Upper lobe of left lung (tissue), 4 donors: ENCODE measurements around the gene PDE4D.

Experiments used
- POLR2A ChIP-seq, 4 donors: fragments of 450-650 bp; IDR thresholded peaks; one replicate each; pipeline ENCODE4 v1.5.1; 2016 to 2017; ENCODE audit warnings: antibody characterized with exemption in 4 of 4, mild to moderate bottlenecking in 2 of 4
- TF ChIP-seq, protein P1 (sequence below), 6 experiments: fragments of 450-650 bp in 4 of 6; fragments of 200-600 bp in 2 of 6; sonication (generic) in 2 of 6; IDR thresholded peaks; one replicate each; pipeline ENCODE4 v1.5.1; 2016 to 2019; ENCODE audit warnings: antibody characterized with exemption in 6 of 6

DNA sequence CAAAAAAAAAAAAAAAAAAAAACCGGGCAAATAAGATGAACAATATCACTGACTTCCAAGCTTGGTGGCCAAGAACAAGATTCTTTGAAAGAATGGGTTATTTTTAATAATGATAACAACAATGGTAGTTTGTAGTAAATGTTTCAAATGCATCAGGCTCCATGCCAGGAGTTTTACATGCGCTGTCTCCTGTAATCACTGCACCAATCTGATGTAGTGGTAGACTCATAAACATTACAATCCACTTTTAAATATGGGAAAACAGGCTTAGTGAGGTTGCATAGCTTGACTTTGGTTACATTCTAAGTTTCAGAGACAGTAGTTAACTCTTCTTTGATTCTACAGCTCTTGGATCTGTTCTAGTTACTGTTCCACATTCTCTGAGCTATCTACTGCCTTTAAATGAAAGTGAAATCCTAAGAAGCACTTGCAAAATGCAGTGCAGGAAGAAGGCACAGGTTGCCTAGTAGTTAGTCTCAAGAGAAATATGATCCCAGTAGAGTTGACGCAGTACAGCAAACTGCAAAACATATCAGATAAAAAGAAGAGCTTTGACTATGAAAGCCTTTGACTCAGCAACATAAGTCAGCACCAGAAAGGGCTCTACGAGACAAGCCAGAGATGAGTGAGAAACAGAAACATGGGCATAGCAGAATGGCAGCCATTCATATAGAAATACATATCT lies 62.1 kb downstream of the PDE4D start:
- no peak for TF ChIP-seq POLR2A (IDR thresholded peaks at IDR 0.05)
- TF ChIP-seq, protein P1, sequence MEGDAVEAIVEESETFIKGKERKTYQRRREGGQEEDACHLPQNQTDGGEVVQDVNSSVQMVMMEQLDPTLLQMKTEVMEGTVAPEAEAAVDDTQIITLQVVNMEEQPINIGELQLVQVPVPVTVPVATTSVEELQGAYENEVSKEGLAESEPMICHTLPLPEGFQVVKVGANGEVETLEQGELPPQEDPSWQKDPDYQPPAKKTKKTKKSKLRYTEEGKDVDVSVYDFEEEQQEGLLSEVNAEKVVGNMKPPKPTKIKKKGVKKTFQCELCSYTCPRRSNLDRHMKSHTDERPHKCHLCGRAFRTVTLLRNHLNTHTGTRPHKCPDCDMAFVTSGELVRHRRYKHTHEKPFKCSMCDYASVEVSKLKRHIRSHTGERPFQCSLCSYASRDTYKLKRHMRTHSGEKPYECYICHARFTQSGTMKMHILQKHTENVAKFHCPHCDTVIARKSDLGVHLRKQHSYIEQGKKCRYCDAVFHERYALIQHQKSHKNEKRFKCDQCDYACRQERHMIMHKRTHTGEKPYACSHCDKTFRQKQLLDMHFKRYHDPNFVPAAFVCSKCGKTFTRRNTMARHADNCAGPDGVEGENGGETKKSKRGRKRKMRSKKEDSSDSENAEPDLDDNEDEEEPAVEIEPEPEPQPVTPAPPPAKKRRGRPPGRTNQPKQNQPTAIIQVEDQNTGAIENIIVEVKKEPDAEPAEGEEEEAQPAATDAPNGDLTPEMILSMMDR (IDR thresholded peaks at IDR 0.05), result no peak
